Right lobe of liver (tissue), 4 donors: ENCODE measurements around the gene CANT1.

ENCODE experiments used
- CTCF ChIP-seq, 4 donors: fragments of 200-600 bp in 3 of 4; fragments of 450-650 bp in 1 of 4; IDR thresholded peaks; one replicate each; pipeline versions ENCODE4 v1.5.1 to v1.8.0; 2016 to 2022; ENCODE audit warnings: antibody characterized with exemption in 4 of 4, mild to moderate bottlenecking in 2 of 4
- POLR2A ChIP-seq: fragments of 450-650 bp; IDR thresholded peaks from one replicate; pipeline ENCODE4 v1.6.1; 2017; ENCODE audit warnings: antibody characterized with exemption, mild to moderate bottlenecking
- donor health status: DM: no; HTN: no; CAD: no.
- donor health status: DM: no; HTN: no; CAD: no.
- donor health status: DM: no; HTN: yes; CAD: no.

DNA sequence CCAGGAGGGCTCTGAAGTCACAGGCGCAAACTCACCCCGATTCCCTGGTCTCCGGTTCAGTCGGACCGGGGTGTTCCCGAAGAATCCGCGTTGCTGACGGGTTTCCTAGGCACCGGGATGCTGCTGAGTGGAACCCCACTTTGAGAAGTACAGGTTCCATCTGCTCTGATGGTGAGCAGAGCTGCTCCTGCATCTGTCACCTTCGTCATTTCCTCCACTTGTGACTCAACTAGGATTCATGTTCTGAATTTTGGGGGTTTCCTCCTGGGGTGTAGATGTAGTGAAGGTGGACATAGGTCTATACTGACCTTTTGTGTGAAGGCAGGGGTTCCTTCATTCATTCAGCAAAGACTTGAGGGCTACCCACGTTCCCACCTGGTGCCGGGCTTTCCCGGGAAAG lies 54.9 kb downstream of the CANT1 start:
- TF ChIP-seq CTCF (IDR thresholded peaks at IDR 0.05) (no peak), POLR2A (no peak)
